Fibroblast of lung (primary cell): ENCODE results near the gene DMGDH.

ENCODE experiments used
- EZH2 ChIP-seq: IDR thresholded peaks from 2 replicates; pipeline ENCODE4 v1.5.1; 2012; ENCODE audit warnings: low read length, control low read depth, mild to moderate bottlenecking; ENCODE audit errors: missing control alignments
- TF ChIP-seq, protein P1 (sequence below), 2 donors: IDR thresholded peaks in 1 of 2; conservative IDR thresholded peaks in 1 of 2; 1 replicate in 1 of 2; 2 replicates in 1 of 2; pipeline ENCODE4 v1.5.1; 2011 to 2012; ENCODE audit warnings: low read length in 2 of 2, control low read depth in 1 of 2, inconsistent platforms in 1 of 2, low read depth in 1 of 2, mild to moderate bottlenecking in 1 of 2

DNA sequence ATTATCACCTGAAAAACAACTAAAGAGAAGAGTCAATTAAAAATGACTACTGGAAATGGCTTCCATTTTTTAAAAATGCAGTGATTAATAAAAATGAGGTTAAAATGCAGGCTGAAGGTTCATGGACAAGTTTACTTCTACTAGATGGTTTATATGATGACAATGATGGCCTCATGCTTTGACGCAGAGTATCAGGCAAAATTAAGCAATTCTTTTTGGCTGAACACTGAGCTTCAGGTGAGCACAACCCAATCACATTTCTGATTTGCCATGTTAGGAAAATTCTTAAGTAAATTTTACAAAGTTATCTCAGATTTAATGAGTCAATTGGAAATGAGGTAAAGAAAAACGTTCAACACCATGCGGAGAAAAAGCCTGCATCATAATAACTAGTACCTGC, 22.3 kb downstream of the DMGDH start:
- TF ChIP-seq, protein P1, sequence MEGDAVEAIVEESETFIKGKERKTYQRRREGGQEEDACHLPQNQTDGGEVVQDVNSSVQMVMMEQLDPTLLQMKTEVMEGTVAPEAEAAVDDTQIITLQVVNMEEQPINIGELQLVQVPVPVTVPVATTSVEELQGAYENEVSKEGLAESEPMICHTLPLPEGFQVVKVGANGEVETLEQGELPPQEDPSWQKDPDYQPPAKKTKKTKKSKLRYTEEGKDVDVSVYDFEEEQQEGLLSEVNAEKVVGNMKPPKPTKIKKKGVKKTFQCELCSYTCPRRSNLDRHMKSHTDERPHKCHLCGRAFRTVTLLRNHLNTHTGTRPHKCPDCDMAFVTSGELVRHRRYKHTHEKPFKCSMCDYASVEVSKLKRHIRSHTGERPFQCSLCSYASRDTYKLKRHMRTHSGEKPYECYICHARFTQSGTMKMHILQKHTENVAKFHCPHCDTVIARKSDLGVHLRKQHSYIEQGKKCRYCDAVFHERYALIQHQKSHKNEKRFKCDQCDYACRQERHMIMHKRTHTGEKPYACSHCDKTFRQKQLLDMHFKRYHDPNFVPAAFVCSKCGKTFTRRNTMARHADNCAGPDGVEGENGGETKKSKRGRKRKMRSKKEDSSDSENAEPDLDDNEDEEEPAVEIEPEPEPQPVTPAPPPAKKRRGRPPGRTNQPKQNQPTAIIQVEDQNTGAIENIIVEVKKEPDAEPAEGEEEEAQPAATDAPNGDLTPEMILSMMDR (conservative IDR thresholded peaks at IDR 0.05 in 1 of 2, IDR thresholded peaks at IDR 0.05 in 1 of 2; ENCODE audit: low read depth in 1 of 2, low read length in 2 of 2) = no peak
- TF ChIP-seq EZH2 = no peak
